ENCODE data around the gene VEGFB. TPM values are rescaled to one million over a fixed set of nuclear protein-coding genes. Genes with fewer than 3 reads are reported as not detected.

The VEGFB gene
- total and polyA plus RNA-seq, 2 of the 4 experiments (the other 2 are of a cell fraction): 3.0 to 25.1 TPM

DNA sequence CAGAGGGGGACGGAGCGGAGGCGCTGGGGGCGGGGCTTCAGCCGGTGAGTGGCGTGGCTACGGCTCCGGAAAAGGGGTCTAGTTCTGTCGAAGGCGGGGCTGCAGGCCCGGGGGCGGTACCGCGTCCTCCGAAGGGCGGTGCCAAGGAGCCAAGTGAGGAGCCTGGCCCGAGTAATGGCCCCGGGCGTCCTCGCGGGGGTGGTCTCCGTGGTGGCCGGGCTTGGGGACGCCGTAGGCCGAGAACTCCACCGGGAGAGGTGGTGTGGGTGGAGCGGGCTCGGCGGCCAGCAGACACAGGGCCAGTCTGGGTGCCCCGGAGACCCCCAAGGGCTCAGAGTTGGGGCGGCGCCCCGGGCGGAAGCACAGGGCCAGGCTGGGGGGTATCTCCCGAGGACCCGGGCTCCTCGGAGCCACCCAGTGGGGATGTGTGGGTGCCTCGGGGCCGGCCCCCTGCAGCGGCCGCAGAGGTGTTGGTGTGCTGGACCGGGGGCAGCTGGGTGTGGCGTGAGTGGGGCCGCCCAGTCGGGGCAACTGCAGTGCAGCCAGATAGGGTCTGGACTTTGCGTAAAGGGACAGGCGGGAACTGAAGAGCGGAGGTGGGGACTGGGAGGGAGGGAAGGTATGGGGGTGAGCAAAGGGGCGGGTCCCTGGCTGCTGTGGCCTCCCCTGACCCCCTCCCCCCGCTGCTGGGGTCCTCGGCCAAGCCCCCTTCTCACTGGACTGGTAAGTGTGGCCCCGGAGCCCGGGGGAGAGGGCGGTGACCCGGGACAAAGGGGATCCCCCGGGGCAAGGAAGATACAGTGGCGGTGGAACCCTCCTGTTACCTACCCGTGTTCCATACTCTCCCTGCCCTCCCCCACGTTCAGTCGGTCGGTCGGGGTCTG, 7.3 kb downstream of the VEGFB start:
- ATAC-seq (ENCODE audit: low read depth): peak; percentile 3
- Histone ChIP-seq H3K18ac (ENCODE audit: low read depth, low read length) (no peak overlapping the region), H3K14ac (replicated peaks; ENCODE audit: low read depth, low read length) (peak overlapping the region; percentile 91), H3K56ac (ENCODE audit: extremely low read depth, insufficient read depth, low read length) (0 out of 2 replicates have a peak overlapping the region, but pooled peaks have one; percentile 35), H3K9me3 (ENCODE audit: control insufficient read depth, insufficient read depth, low read length) (no peaks in the 10 kb centered on the region), H2BK20ac (ENCODE audit: low read depth, low read length) (no peak overlapping the region), H3K36me3 (ENCODE audit: control insufficient read depth, insufficient read depth, low read length) (peaks cover 27% of the 10 kb centered on the region), H2AK5ac (ENCODE audit: low read depth, low read length) (peak overlapping the region; percentile 63), H4K5ac (ENCODE audit: low read depth, low read length) (no peak overlapping the region; the same call in 1 of the 2 replicates), H3K27me3 (ENCODE audit: control insufficient read depth, insufficient read depth, low read length) (no peaks in the 10 kb centered on the region), H3K4me3 (ENCODE audit: insufficient read depth, low read depth, low read length) (peak overlapping the region; percentile 85), H3K4me1 (ENCODE audit: control insufficient read depth, insufficient read depth, low read length) (peaks cover 13% of the 10 kb centered on the region), H3K27ac (ENCODE audit: insufficient read depth, low read length) (peak overlapping the region; percentile 84), H4K20me1 (ENCODE audit: insufficient read depth, low read length) (peaks cover 22% of the 10 kb centered on the region), H3K23ac (ENCODE audit: low read depth, low read length) (peak overlapping the region; percentile 33; the same call in 1 of the 2 replicates), H3K79me1 (ENCODE audit: low read depth in 1 of 2, low read length in 2 of 2) (peaks cover 18 to 36% of the 10 kb centered on the region in 2 experiments; a peak in 3 of 4 replicates), H3K4ac (ENCODE audit: low read depth, low read length) (peak overlapping the region; percentile 77), H4K91ac (ENCODE audit: insufficient read depth, low read depth, low read length) (peak overlapping the region; percentile 82), H2AK9ac (replicated peaks; ENCODE audit: low read depth, low read length, poor library complexity) (peak overlapping the region; percentile 98), H2AFZ (replicated peaks; ENCODE audit: low read length, poor library complexity) (peak overlapping the region; percentile 85), H2BK15ac (ENCODE audit: low read depth, low read length) (no peak overlapping the region), H3K9me1 (ENCODE audit: insufficient read depth, low read length) (peaks cover 14% of the 10 kb centered on the region), H2BK5ac (ENCODE audit: low read depth, low read length, poor library complexity, severe bottlenecking) (peak overlapping the region; percentile 79), H4K8ac (ENCODE audit: low read depth in 2 of 2, low read length in 2 of 2) (peak overlapping the region; percentile 56 to 59; a peak in 2 of 4 replicates), H3K4me2 (ENCODE audit: low read depth, low read length) (peak overlapping the region; percentile 97), H2BK120ac (ENCODE audit: low read depth, low read length) (peak overlapping the region; percentile 2; the same call in 1 of the 2 replicates), H3K9ac (ENCODE audit: low read depth, low read length) (peak overlapping the region; percentile 56)
- ChIA-PET CTCF (interaction anchor here (0.6 to 2.5 kb wide), 3 partner anchors 37 to 881 kb away, joined by 3 to 8 read pairs (median 5); no protein-coding TSS in a partner anchor), POLR2A (ENCODE audit: unreplicated experiment) (interaction anchor here (0.6 to 1.1 kb wide), 2 partner anchors 37 to 56 kb away, joined by 3 to 24 read pairs; no protein-coding TSS in a partner anchor)
- DNase-seq: no peak
- dilution Hi-C loops (cut with HindIII; ENCODE audit: low sequenced_read_pairs, unreplicated experiment) (no loop called here), in situ Hi-C loops (cut with MboI; ENCODE audit: low sequenced_read_pairs) (no loop called here), intact Hi-C loops (cut with micrococcal nuclease) (loop anchor here (2.0 kb wide), 1 partner anchor 55 kb away; the partner anchor contains the start of gene STIP1)
- no peak for TF ChIP-seq MXI1 (IDR thresholded peaks at IDR 0.05; ENCODE audit: borderline replicate concordance, low read depth, low read length)
- TF ChIP-seq POLR2A (IDR thresholded peaks at IDR 0.05; ENCODE audit: low read depth, low read length): 0 out of 2 replicates have a peak, but pooled peaks have one; percentile 2
- 0% methylated on average over 27 of the region's 63 CpGs; no CpG with 5 or more reads in 1 of the 2 experiments for WGBS, 2 experiments (ENCODE audit: extremely low coverage in 2 of 2, insufficient read length in 1 of 2)
- no TSS peak for BruUV-seq (replicated peaks)
